NCI-H345 treated with DMSO at 0.1 percent for 48 hours (cell line): ENCODE data around the gene AGAP1.

Source experiments
- DNase-seq: peaks from one replicate; lab custom pipeline; 2025; ENCODE audit not compliant: unreplicated experiment; lab: John Stamatoyannopoulos, UW

AGAP1 gene

DNA sequence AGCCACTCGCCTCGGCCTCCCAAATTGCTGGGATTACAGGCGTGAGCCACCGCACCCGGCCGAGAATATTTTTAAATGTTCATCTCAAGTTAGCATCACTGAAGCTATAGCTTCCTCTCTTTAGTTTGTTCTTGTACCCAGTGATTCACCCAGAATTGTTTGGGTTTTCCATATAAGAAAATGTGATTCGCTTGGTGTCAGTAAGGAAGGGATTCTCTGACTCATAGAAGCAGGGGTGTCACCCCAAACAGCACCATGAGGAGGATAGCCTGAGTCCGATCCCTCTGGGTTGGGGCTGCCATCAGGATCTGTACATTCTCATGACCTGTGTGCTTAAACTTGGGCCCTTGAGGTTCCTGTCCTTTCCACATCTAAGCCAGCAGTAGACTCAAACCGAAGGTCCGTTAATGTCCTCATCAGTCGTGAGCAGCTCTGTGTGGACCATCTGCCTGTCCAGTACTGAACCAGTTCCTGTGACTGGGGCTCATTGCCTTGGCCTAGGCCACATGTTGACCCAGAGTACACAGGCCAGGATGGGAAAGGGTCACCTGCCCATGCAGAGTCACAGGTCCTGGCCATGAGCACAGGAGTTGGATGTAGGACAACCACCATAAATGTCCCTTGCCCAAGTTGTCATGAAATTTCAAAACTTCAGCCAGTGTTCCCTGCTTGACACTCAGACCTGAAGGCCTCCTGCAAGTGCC, 362.5 kb downstream of the AGAP1 start:
- DNase-seq: no peak

DNA sequence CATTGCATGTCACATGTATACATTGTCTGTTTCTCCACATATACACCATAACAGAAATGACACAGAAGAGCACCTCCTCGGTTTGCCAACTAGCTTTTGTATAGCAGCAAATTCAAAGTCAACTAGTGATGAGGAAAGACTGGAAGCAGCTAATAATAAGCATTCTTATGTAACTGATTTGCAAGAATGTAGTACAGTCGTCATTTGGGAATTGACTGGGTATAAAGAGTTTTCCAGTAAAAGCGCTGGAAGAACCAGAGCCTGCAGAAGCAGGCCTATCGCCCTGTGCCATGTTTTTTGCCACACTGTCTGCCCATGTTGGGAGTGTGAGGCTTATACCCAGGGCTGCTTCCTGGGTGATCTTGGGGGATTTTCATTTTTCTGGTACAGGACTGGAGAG, 363.8 kb downstream of the AGAP1 start:
- no peak for DNase-seq

DNA sequence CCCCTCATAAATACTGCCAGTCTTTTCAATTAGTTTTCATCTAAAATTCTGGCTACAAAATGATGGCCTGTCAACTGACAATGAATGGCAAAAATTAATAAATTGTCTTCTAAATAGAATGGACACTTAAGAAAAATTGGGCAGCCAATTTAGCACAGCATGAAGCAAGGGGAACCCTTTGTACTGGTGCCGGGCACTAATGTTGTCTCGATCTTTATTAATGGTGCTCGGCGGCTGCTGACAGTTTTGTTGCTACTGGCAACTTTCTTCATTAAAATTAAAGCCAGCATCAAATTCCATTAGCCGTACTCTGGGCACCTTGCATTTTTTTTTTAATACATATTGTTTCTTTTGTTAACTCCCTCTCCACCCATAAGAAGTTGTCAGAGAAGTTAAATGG, 365.0 kb downstream of the AGAP1 start:
- DNase-seq: no peak

DNA sequence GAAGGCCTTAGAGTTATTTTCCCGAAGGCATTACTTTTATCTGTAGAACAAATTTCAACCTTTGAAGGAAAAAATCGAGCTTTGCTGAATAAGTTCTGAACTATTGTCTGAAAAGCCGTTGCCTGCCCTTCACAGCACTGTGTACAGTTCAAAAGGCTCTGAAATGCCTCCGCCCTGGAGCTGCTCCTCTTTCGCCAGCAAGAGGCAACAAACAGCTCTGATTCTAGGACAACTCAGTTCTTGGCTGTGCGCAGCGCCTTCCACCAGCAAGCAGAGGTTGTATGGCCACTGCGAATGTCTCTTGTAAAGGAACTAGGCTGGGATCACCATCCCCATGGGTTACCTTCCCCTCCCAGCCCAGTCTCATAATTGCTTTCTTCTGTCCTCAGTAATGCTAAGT, 365.8 kb downstream of the AGAP1 start:
- DNase-seq: no peak

DNA sequence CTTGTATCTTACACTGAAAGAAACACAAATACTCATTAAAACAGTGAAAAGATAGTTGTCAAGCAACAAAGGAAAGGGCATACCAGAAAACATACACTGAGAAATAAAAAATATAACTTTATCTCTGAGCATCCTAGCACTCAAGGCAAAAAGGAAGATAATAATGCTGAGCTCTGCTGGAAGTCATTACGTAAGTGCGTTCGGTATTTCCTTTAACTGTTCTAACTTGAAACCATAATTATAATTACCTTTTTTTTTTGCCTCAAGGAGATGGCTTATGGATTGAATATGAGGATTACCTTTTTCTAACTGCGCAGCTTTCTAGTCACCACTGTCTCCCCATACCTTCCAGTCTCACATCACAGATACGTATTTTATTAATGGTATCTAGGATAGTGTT, 366.3 kb downstream of the AGAP1 start:
- no peak for DNase-seq

DNA sequence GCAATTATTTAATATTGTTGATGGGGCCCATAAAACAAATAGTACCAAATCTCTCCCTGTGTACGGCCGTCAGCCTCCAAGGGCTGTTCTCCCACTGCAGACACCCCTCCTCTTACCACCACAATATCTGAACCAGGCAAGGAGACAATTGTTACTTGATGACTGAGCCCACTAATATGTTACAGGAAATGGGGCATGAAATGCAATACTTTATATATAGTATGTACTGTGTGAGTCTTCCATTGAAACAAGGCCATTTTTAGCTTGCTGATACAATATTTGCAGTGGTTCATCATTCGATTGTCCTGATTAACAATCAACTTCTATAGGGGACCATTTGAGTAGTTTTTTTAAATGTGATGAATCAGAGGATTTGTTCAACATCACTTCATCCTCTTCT, 367.0 kb downstream of the AGAP1 start:
- DNase-seq: no peak

DNA sequence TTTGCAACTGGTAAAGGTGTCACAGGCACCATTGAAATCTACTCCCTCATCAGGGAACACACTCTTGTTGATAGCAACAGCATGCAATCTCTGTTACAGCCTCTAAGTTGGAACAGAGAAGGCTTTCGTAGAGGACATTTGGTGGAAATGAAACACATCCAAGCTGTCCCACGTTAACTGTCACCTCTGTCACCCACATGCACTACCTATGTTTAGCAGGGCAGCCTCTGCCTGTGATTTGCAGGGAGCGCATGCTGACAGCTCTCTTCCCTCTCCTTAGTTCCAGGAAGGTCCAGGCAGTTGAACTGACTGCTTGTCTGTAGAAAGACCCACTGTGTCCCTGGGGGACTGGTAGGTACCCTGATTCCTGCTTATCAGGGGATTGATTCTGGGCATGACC, 367.5 kb downstream of the AGAP1 start:
- DNase-seq: no peak

DNA sequence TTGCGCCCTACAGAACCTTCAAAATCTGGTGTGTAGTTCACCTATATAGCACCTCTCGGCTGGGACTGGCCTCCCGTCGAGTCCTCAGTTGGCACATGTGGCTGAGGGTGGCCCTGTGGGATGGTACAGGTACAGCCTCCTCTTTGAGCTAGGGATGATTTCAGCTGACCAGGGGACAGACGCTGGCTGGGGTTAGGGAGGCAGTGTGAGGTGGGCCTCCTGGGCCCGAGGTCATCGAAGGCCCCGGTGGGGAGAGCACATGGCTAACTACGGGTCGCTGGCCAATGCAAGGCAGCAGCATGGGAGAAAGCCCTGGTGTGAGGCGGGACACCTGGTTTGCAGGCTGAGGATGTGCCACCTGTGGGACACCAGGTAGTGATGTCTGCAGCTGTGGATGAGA, 369.6 kb downstream of the AGAP1 start:
- DNase-seq: no peak

DNA sequence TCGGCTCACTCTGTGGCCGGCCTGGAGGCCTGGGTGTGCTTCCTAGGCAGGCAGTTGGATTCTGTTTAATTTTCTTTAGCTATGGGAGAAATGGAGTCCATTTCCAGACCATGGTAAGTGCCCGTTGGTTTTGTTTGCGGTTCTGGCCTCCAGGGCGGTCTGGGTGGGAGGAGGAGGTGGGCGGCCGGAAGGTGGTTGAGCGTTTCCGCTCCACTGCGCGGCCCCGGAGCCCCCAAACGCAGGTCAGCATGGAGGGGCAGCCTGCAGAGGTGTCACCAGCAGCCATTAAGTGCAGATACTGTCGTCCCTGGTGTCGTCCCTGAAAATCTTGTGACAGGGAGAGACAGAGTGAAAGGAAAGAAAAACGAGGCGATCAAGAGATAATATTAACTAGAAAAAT, 370.5 kb downstream of the AGAP1 start:
- DNase-seq: no peak

DNA sequence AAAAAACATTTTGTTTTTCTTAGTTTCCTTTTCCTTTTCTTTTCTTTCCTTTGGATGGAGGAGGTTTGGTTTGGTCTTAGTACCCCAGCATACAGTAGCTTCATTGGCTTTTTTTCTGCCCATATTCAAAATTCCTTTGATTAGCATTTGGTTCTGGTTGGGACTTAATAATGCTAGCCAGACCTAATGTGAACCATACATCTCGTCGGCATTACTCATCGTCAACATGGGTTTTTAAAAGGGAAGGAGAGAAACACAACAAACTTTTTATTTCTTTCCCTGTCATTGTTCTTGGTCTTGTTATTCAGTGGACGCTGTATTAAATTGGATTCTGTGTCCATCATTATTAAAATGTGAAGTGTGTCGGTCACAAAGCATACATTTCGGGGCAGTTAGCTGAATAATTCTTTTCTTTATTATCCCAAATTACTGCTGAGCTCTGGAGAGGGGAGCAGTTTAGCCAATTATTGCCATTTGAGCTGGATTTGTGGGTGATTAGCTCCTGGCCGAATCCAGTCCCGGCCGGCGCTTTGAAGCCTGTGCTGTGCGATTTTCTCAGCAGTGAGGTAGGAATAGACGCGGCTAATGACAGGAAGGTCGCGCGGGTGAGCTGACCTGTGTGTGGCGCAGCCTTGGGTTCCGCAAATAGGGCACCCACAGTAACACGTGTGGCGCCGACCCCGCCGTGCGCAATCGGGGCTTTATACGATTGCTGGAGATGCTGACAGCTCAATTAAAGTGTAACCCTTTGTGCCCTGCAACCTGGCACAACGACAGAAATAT, 371.1 kb downstream of the AGAP1 start:
- DNase-seq: no peak

DNA sequence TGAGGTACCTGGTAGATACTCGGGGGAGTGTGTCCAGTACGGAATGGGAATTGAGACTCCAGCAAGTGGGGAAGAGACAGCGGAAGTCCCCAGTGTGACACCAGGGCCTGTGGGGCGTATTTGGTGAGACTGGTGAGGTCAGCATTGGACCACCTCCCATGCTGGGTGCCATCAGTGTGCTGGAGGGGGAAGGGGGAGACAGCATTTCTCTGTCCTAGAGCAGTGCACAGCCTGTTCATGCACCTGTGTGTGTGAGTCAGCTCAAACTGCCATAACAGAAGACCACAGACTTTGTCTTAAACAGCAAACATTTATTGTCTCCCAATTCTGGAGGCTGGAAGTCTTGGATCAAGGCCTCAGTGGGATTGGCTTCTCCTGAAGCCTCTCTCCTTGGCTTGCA, 372.5 kb downstream of the AGAP1 start:
- DNase-seq: no peak

DNA sequence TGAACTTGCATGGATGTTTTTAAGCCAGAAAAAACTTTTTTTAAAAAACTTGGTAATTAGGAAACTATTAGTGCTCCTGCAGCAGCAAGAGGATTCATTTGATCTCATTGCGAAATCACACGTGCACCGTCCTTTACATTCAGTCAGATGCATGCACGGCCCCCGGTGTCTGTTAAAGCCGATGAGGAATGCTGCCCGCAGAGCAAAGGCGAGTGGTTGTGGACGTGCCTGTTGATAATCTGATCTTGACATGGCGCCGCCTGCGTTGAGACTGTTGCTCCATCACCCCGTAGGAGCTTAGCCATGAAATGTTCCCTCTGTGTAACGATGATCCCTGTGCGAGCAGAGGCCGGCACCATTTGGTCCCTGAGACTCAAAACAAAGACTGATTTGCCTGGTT, 374.4 kb downstream of the AGAP1 start:
- no peak for DNase-seq

DNA sequence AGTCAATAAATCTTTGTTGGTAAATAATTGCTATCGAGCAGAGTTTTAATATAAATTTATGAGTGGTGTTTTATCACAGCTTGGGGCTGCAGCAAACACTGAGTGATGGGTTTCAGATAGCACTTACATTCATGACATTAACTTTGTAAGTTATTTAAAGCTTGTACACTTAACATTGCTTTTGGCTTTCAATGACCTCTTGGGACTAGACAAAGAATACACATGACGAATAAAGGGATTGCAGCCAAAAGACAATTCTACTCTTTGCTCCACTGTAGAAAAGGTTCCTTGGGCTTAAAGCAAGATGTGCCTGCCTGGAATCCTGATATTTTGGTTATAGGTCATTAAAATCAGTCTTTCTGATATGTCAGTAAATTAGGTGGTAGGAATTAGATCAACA, 374.8 kb downstream of the AGAP1 start:
- no peak for DNase-seq

DNA sequence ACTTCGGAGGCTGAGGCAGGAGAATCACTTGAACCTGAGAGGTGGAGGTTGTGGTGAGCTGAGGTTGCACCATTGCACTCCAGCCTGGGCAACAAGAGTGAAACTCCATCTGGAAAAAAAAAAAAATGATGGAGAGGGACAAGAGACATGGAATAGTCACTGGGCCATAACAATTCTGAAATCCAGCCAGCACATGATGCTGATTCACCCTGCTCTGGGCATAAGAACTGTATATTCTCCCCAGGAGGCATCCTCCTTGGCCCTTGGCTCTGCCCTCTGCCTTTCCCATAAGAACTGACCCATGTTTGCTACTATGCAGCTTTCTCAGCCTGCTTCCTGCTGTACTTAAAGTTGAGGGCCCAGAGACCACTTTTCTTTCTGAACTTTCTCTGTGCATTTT, 376.7 kb downstream of the AGAP1 start:
- no peak for DNase-seq

DNA sequence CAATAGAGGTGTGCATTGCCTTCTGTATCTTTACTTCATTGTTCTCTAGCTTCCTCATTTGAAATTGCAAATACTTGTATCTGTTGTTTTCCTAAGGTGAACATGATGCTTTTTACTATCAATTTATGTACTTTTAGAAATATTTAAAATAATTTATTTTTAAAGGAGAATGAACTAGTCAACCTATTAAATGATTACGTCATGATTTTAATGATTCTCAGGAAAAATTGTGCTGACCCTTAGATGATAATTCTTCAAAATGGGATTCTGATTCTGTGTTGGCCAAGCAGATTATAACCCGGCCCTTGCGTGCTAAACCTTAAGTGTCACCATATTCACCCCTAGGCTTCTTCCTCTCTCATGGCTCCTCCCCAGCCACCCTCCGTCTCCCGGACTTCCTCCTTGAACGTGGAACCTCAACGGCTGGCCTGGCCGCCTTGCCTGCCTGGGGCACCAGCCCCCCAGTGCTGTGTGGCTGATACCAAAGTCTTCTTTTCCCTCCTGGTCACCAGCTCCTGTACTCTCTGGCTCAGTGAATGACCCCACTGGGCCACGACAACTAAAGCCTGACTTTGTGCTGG, 382.3 kb downstream of the AGAP1 start:
- no peak for DNase-seq

DNA sequence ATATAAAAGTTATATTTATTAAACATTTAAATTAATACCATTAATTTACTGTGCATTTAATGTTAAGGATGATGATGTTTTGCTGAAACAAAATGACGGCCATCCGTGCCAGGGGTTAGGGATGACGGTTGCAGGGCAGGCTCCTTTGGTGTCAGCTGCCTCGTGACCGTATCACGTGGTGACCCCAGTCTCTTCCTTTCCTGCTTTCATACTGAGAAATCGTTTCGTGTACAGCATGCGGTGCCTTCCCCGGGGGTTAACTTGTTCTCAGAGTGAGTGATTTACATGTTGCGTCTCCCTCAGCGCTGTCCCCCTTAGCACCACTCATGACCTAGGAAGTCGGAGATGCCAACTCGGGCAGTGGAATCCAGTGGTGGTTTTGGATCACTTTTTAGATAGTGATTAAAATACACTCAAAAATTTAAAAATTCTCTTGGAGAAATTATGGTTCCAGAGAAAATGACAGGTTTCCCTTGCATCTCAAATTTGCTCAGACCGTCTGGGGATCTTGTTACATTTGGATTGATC, 383.5 kb downstream of the AGAP1 start:
- no peak for DNase-seq

DNA sequence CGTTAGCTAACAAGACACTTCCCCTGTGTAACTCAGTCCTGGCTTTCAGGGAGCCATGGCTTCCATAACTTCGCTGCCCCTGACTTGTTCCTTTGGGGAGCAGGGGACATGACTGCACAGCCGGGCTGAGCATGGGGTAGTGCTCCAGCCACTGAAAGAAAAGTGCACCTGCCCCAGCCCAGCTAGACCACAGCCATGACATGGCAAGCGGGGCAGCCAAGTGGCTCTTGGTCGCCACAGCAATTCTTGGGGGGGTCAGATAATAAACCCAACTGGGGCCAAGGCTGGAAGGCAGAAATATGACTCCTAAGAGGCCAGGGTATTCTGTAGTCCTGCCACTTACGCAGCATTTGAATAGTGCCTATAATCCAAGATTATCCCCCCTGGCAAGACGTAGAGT, 385.3 kb downstream of the AGAP1 start:
- no peak for DNase-seq

DNA sequence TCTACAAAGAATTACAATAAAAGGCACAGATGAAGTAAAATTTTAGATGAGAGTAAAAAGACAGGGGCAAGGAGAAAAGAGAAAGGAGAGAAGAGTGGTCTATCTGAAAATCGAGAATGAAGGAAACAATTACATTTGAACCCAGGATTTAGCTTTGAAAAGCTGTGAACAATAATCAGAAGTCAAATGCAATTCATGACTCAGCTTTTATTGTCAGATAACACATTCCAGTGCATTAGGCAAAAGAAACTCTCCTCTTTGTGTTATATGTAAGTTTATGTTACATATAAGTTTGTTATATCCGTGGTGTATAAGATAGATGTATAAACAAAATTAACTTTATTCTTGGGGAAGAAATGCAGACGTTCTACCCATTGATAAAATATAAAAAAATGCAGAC, 389.8 kb downstream of the AGAP1 start:
- DNase-seq: no peak

DNA sequence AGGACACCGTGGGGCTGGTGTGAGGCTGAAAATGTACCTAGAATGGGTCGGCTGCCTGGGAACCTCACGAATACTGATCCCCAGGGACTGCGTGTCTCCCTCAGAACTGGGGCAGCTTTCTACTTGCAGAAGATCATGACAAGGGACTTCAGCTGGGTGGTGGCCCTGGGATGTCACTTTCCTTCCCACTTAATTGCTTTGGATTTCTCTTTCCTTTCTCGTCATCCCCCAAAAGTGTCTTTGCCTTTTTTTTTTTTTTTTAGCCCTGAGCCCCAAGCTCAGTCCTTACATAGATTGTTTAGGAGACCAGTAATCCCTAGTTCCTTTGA, 395.4 kb downstream of the AGAP1 start:
- no peak for DNase-seq

DNA sequence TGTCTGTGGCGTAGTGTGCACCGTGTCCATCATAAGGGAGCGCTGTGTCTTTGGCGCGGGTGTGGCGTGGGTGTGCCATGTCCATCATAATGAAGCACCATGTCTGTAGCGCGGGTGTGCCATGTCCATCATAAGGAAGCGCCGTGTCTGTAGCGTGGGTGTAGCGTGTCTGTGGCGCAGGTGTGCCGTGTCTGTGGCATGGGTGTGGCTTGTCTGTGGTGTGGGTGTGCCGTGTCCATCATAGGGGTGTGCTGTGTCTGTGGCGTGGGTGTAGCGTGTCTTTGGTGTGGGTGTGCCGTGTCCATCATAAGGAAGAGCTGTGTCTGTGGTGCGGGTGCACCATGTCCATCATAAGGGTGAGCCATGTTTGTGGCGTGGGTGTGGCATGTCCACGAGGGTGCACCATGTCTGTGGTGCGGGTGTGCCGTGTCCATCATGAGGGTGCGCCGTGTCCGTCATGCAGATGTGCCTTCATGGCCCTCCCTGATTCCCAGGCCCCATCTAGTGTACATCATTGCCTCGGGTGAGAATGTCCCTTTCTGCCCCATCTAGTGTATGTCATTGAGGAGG, 399.4 kb downstream of the AGAP1 start:
- no peak for DNase-seq

DNA sequence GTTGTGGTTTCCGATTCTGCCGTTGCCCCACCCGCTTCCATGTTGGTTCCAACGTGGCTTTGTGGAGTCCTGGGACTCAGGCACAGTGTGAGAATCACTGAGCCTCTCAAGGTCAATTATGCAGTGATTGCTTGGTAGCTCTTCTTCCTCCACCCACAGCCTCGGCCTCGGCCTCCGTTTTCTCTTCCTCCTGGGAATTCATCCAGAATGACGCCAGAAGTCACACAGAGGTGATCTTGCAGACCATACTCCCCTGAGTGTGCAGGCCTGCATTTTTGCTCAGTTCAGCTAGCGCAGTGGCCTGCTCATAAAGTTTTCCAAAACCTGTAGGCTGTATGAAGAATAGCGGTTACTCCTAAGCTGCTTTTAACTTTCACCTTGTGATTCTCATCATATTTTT, 401.0 kb downstream of the AGAP1 start:
- DNase-seq: no peak

DNA sequence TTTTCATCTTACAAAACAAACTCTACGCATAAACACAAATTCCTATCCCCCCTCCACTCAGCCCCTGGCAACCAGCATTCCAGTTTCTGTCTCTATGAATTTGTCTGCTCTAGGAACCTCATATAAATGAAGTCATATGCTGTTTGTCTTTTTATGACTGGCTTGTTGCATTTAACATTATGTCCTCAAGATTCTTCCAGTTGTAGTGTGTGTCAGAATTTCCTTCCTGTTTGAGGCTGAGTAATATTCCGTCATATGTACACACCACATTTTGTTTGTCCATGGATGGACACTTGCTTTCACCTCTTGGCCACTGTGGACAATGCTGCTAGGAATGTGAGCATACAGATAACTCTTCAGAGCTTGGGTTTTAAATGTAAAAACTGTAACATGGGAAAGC, 402.2 kb downstream of the AGAP1 start:
- no peak for DNase-seq
